HepG2 (cell line): ENCODE results near the gene CRADD. TPM values are rescaled to one million over a fixed set of nuclear protein-coding genes. Genes with fewer than 3 reads are reported as not detected.
A peak's percentile ranks its signal among the peaks of the same experiment; 100 is the strongest.

Experiments used
- ATAC-seq: fragments of 200-7000 bp; cut with Tn5 transposase; 3 replicates; pipeline ENCODE4 v1.9.1; 2020; ENCODE audit warnings: mild to moderate bottlenecking, moderate library complexity
- BruUV-seq: library from RNA; stranded (reverse); fragments of 400-500 nt; replicated peaks from 2 replicates; lab custom pipeline; 2021; lab: Mats Ljungman, UMichigan
- CTCF ChIA-PET: fragments of 300-600 bp; formaldehyde crosslinking; extraction: SDS; loops from one replicate; lab custom pipeline; 2021; ENCODE audit warnings: low total read pairs, inconsistent platforms, low intra/inter-chr PET ratio; lab: Yijun Ruan, JAX
- POLR2A ChIA-PET: fragments of 350-600 bp; sonication (Branson Sonifier 250); formaldehyde crosslinking; loops from one replicate; lab custom pipeline; 2020; ENCODE audit warnings: antibody characterized with exemption, inconsistent platforms; lab: Yijun Ruan, JAX
- DNase-seq: peaks from one replicate; pipeline ENCODE4 v3.0.0-alpha.2; 2015; ENCODE audit warnings: low spot score
- FAIRE-seq: peaks from 3 replicates; lab custom pipeline; 2011; peaks lifted over from hg19 to GRCh38; lab: Jason Lieb, UNC
- H2AFZ ChIP-seq: one replicate; pipeline ENCODE4 v1.6.1; 2011; ENCODE audit warnings: low read length, inconsistent platforms
- H3K27ac ChIP-seq: fragments of 300-600 bp; 3 replicates; pipeline ENCODE4 v1.8.0; 2011; ENCODE audit warnings: mixed run types, mild to moderate bottlenecking, mixed read lengths, low read length, inconsistent platforms; ENCODE audit not compliant: insufficient read depth; ENCODE audit errors: extremely low read length
- H3K27me3 ChIP-seq, 2 experiments: fragments of 200-600 bp in 1 of 2; 2 replicates in 1 of 2; 3 replicates in 1 of 2; pipeline versions ENCODE4 v1.6.0 to v1.8.0; 2011; ENCODE audit warnings: low read length in 2 of 2, mild to moderate bottlenecking in 2 of 2, moderate library complexity in 2 of 2, inconsistent platforms in 1 of 2; ENCODE audit not compliant: insufficient read depth in 2 of 2, control insufficient read depth in 1 of 2
- H3K36me3 ChIP-seq, 2 experiments: fragments of 200-600 bp in 1 of 2; replicated peaks in 1 of 2; 2 replicates in 1 of 2; 3 replicates in 1 of 2; pipeline versions ENCODE4 v1.5.1 to v1.8.0; 2011; ENCODE audit warnings: low read length in 2 of 2, inconsistent platforms in 1 of 2; ENCODE audit not compliant: insufficient read depth in 2 of 2, control insufficient read depth in 1 of 2
- H3K4me1 ChIP-seq: 2 replicates; pipeline ENCODE4 v1.5.1; 2012; ENCODE audit warnings: low read length, inconsistent platforms; ENCODE audit not compliant: insufficient read depth
- H3K4me2 ChIP-seq: 2 replicates; pipeline ENCODE4 v1.6.0; 2011; ENCODE audit warnings: low read depth, low read length, inconsistent platforms
- H3K4me3 ChIP-seq, 3 experiments: fragments of 200-600 bp in 1 of 3; sonication (generic), shearing (Covaris generic) in 1 of 3; replicated peaks in 1 of 3; 2 replicates each; pipeline ENCODE4 v1.5.1; 2011 to 2016; ENCODE audit warnings: low read length in 3 of 3, inconsistent platforms in 2 of 3, low read depth in 2 of 3, mild to moderate bottlenecking in 2 of 3, control low read depth in 1 of 3, mixed read lengths in 1 of 3; ENCODE audit not compliant: insufficient read depth in 1 of 3
- H3K79me2 ChIP-seq: one replicate; pipeline ENCODE4 v1.6.1; 2011; ENCODE audit warnings: low read length, inconsistent platforms; ENCODE audit not compliant: insufficient read depth
- H3K9ac ChIP-seq: 2 replicates; pipeline ENCODE4 v1.6.0; 2011; ENCODE audit warnings: mild to moderate bottlenecking, low read depth, low read length, inconsistent platforms; ENCODE audit not compliant: insufficient read depth
- H3K9me3 ChIP-seq: 2 replicates; pipeline ENCODE4 v1.5.1; 2012; ENCODE audit warnings: mild to moderate bottlenecking, low read length
- H4K20me1 ChIP-seq: 2 replicates; pipeline ENCODE4 v1.6.0; 2011; ENCODE audit warnings: inconsistent platforms, mild to moderate bottlenecking, low read length, moderate library complexity; ENCODE audit not compliant: insufficient read depth
- CBX1 ChIP-seq: IDR thresholded peaks from one replicate; pipeline ENCODE4 v1.6.1; 2016; ENCODE audit warnings: antibody characterized with exemption, low read depth
- KDM3A ChIP-seq: IDR thresholded peaks from 2 replicates; pipeline ENCODE4 v1.6.1; 2018; ENCODE audit warnings: low read depth, missing compliant biosample characterization
- MAFK ChIP-seq, 2 experiments: IDR thresholded peaks in 1 of 2; conservative IDR thresholded peaks in 1 of 2; 2 replicates each; pipeline ENCODE4 v1.6.1; 2011; ENCODE audit warnings: improper control_type of control experiment in 2 of 2, low read length in 2 of 2
- MAZ ChIP-seq, 2 experiments: sonication (generic) in 1 of 2; formaldehyde crosslinking in 1 of 2; IDR thresholded peaks; 2 replicates each; pipeline versions ENCODE4 v1.5.0 to v1.6.1; 2012 to 2020; ENCODE audit warnings: low read depth in 2 of 2, mild to moderate bottlenecking in 2 of 2, borderline replicate concordance in 1 of 2, improper control_type of control experiment in 1 of 2, low read length in 1 of 2, missing genetic modification reagents in 1 of 2, moderate library complexity in 1 of 2
- NFE2L1 ChIP-seq: sonication (generic); formaldehyde crosslinking; IDR thresholded peaks from 2 replicates; pipeline ENCODE4 v1.4.0; 2020; ENCODE audit warnings: missing genetic modification reagents, mild to moderate bottlenecking, borderline replicate concordance
- REPIN1 ChIP-seq: sonication (generic); formaldehyde crosslinking; IDR thresholded peaks from 2 replicates; pipeline ENCODE4 v1.8.0; 2022; ENCODE audit warnings: missing genetic modification reagents, low read depth, mild to moderate bottlenecking, borderline replicate concordance
- SMARCE1 ChIP-seq: fragments of 450-650 bp; IDR thresholded peaks from 2 replicates; pipeline ENCODE4 v1.6.1; 2017; ENCODE audit warnings: borderline replicate concordance
- SP1 ChIP-seq, 2 experiments: fragments of 450-650 bp in 1 of 2; sonication (generic) in 1 of 2; formaldehyde crosslinking in 1 of 2; IDR thresholded peaks; 2 replicates each; pipeline versions ENCODE4 v1.4.0 to v1.6.1; 2016 to 2020; ENCODE audit warnings: missing genetic modification reagents in 1 of 2
- STAG1 ChIP-seq: sonication (generic); formaldehyde crosslinking; IDR thresholded peaks from 2 replicates; pipeline ENCODE4 v1.4.0; 2020; ENCODE audit warnings: missing genetic modification reagents
- USF2 ChIP-seq, 2 experiments: sonication (generic) in 1 of 2; formaldehyde crosslinking in 1 of 2; IDR thresholded peaks; 2 replicates each; pipeline versions ENCODE4 v1.5.1 to v1.6.1; 2011 to 2020; ENCODE audit warnings: borderline replicate concordance in 1 of 2, low read depth in 1 of 2, low read length in 1 of 2, mild to moderate bottlenecking in 1 of 2, missing genetic modification reagents in 1 of 2, moderate library complexity in 1 of 2
- ZNF282 ChIP-seq: fragments of 450-650 bp; IDR thresholded peaks from 2 replicates; pipeline ENCODE4 v1.6.1; 2018; ENCODE audit not compliant: partially characterized antibody
- ZNF709 ChIP-seq: sonication (generic); formaldehyde crosslinking; IDR thresholded peaks from 2 replicates; pipeline ENCODE4 v1.5.0; 2020; ENCODE audit warnings: mild to moderate bottlenecking, missing genetic modification reagents
- WGBS: methylation state at CpG from one replicate; pipeline ENCODE4 v1.1.6; 2017; ENCODE audit warnings: low lambda C conversion rate; 5-methylcytosine and 5-hydroxymethylcytosine counted together
- in situ Hi-C: cut with HindIII; loops from 2 replicates; pipeline ENCODE4 v1.10.0; 2017; ENCODE audit warnings: low pct_unique_long_range_greater_than_20kb; ENCODE audit not compliant: extremely low pct_ligation_motif_present
- intact Hi-C: fragments of 100-400 bp; cut with micrococcal nuclease; formaldehyde crosslinking; loops from one replicate; pipeline ENCODE4 v1.10.0; 2022; ENCODE audit not compliant: unreplicated experiment
- polyA plus RNA-seq, 8 experiments: library from polyadenylated mRNA; depleted of rRNA in 3 of 8; stranded (reverse) in 7 of 8; unstranded in 1 of 8; fragments of >200 nt; fragmentation: Illumina TruSeq in 4 of 8; extraction: Trizol in 4 of 8; gene quantifications; 2 replicates each; pipeline versions ENCODE4 v1.2.1 to v1.2.3, GENCODE V29; 2011 to 2016; ENCODE audit warnings: low read depth in 4 of 8, missing spikeins in 1 of 8, mixed read lengths in 1 of 8; ENCODE audit not compliant: insufficient read depth in 1 of 8
- total RNA-seq, 5 experiments: library from RNA; depleted of rRNA; stranded (reverse); fragments of >200 nt; fragmentation: Illumina TruSeq; extraction: Trizol; gene quantifications; 2 replicates each; pipeline ENCODE4 v1.2.3, GENCODE V29; 2016; ENCODE audit warnings: low read depth in 1 of 5

Gene CRADD
- total and polyA plus RNA-seq, 2 of the 13 experiments (the other 11 are each of a cell fraction or from before 2014, with no cell fraction given), result 12.4 to 18.8 TPM

GRCh38 chr12:93839064-93839463 lies 161.9 kb downstream of the CRADD start:
- POLR2A ChIA-PET, result no interaction called here
- FAIRE-seq (no peak), DNase-seq (no peak), ATAC-seq (no peak)
- in situ Hi-C loops (no loop called here), intact Hi-C loops (loop anchor here (5.0 kb wide), 1 partner anchor 337 kb away; no protein-coding TSS in a partner anchor)
- no peak overlapping the region for H3K4me2 ChIP-seq
- no peaks in the 10 kb centered on the region for H3K36me3 ChIP-seq
- H3K9me3 ChIP-seq, result no peaks in the 10 kb centered on the region
- H3K9ac ChIP-seq, result no peak overlapping the region
- 79% methylated on average over 4 of the region's 4 CpGs for WGBS
- CTCF ChIA-PET, result no interaction called here
- no peaks in the 10 kb centered on the region for H3K79me2 ChIP-seq
- H3K4me3 ChIP-seq, result no peak overlapping the region
- H3K27ac ChIP-seq, result no peak overlapping the region
- no peaks in the 10 kb centered on the region; a peak in 1 of 5 replicates for H3K27me3 ChIP-seq
- H3K4me1 ChIP-seq, result peaks cover 9% of the 10 kb centered on the region
- TF ChIP-seq STAG1 (CRISPR knock-in tag), result peak; percentile 43
- TF ChIP-seq NFE2L1 (CRISPR knock-in tag), result no peak
- no peak for TF ChIP-seq ZNF282
- TF ChIP-seq MAFK (conservative IDR thresholded peaks at IDR 0.05 in 1 of 2, IDR thresholded peaks at IDR 0.05 in 1 of 2; ENCODE audit: low read length in 2 of 2), result no peak
- H4K20me1 ChIP-seq, result no peaks in the 10 kb centered on the region
- BruUV-seq, result no TSS peak
- no peak overlapping the region for H2AFZ ChIP-seq

- DNase-seq (no peak), FAIRE-seq (no peak), ATAC-seq (no peak; the same call in 2 of the 3 replicates)
- 91% methylated on average over 8 of the region's 8 CpGs for WGBS
- Histone ChIP-seq H3K79me2 (no peaks in the 10 kb centered on the region), H3K4me1 (peaks cover 9% of the 10 kb centered on the region), H3K9me3 (no peaks in the 10 kb centered on the region), H3K27ac (peak overlapping the region; percentile 31), H3K9ac (no peak overlapping the region), H3K36me3 (no peaks in the 10 kb centered on the region), H3K4me2 (no peak overlapping the region), H2AFZ (no peak overlapping the region), H4K20me1 (no peaks in the 10 kb centered on the region), H3K27me3 (no peaks in the 10 kb centered on the region; a peak in 1 of 5 replicates), H3K4me3 (no peak overlapping the region)
- CTCF ChIA-PET, result no interaction called here
- POLR2A ChIA-PET, result no interaction called here
- in situ Hi-C loops, result no loop called here
- BruUV-seq, result no TSS peak
- intact Hi-C loops, result no loop called here
- TF ChIP-seq REPIN1 (CRISPR knock-in tag) (no peak), SP1 (IDR thresholded peaks at IDR 0.05) (no peak), SP1 (CRISPR knock-in tag; IDR thresholded peaks at IDR 0.05) (no peak), KDM3A (CRISPR knock-in tag) (no peak), USF2 (IDR thresholded peaks at IDR 0.05; ENCODE audit: low read depth, low read length) (no peak), USF2 (CRISPR knock-in tag; IDR thresholded peaks at IDR 0.05; ENCODE audit: borderline replicate concordance) (no peak), SMARCE1 (no peak), CBX1 (no peak), ZNF709 (CRISPR knock-in tag) (no peak), MAZ (IDR thresholded peaks at IDR 0.05; ENCODE audit: borderline replicate concordance, low read depth, low read length) (no peak), MAZ (CRISPR knock-in tag; IDR thresholded peaks at IDR 0.05; ENCODE audit: low read depth) (no peak)
Observed at GRCh38 chr12:93841671-93842070, 164.5 kb downstream of the CRADD start.
